Activated naive CD4-positive, alpha-beta T cell treated with anti-CD3 and anti-CD28 coated beads, Interleukin-2, amount 10 ng/mL, durations not matched to agents 5 hours and 36 hours (primary cell): ENCODE data around the gene TMEM239. TPM values are rescaled to one million over a fixed set of nuclear protein-coding genes. Genes with fewer than 3 reads are reported as not detected.

Source experiments
- total RNA-seq, 2 experiments: library from RNA; stranded (reverse); gene quantifications; one replicate each; pipeline ENCODE4 v1.2.3, GENCODE V29; 2021

The TMEM239 gene
- not detected for total RNA-seq

GRCh38 chr20:2816030-2816582, at the start of gene TMEM239:
Gene TMEM239 (plus strand): TSS chr20:2816364. CDS start chr20:2816555, 191 bp downstream.

GRCh38 chr20:2800521-2801285, 15.5 kb upstream of the TMEM239 start, which contains the start of gene CPXM1:
Gene CPXM1 (minus strand): TSS chr20:2800627. CDS start chr20:2800572, 55 bp downstream.

GRCh38 chr20:2814587-2815051, 1.5 kb upstream of the TMEM239 start, which contains the start of gene C20orf141:
Gene C20orf141 (plus strand): TSS chr20:2814987. CDS start chr20:2815185, 198 bp downstream.

GRCh38 chr20:2840138-2840966, 24.2 kb downstream of the TMEM239 start, which contains the start of the genes PCED1A and VPS16:
Gene PCED1A (minus strand): TSS chr20:2840655. CDS start chr20:2839912, 743 bp downstream.
Gene VPS16 (plus strand): TSS chr20:2840745. CDS start chr20:2840775, 30 bp downstream.

Other genes with a start within 250 kb of the TMEM239 start
- gene NOP56, start 163.7 kb upstream of the TMEM239 start, total RNA-seq, result 100 to 1,000 TPM; 292 to 302 TPM
- gene IDH3B, start 152.1 kb upstream of the TMEM239 start, total RNA-seq, result 10 to 100 TPM; 87.3 to 92.1 TPM
- 1 to 10 TPM in 1 of 2 experiments, under 1 TPM in 1; 0.36 to 2.0 TPM for gene EBF4, start 123.6 kb upstream of the TMEM239 start, total RNA-seq
- under 1 TPM; 0.10 to 0.12 TPM for gene CPXM1, start 15.7 kb upstream of the TMEM239 start, total RNA-seq
- not detected for gene C20orf141, start 1.4 kb upstream of the TMEM239 start, total RNA-seq
- gene PCED1A, start 24.3 kb downstream of the TMEM239 start, total RNA-seq, result 10 to 100 TPM; 30.1 to 30.7 TPM
- 10 to 100 TPM; 49.8 to 52.4 TPM for gene VPS16, start 24.4 kb downstream of the TMEM239 start, total RNA-seq
- gene PTPRA, start 57.1 kb downstream of the TMEM239 start, total RNA-seq, result 10 to 100 TPM; 56.6 to 60.8 TPM
- 1 to 10 TPM in 1 of 2 experiments, under 1 TPM in 1; 0.96 to 1.2 TPM for gene GNRH2, start 227.3 kb downstream of the TMEM239 start, total RNA-seq
- 10 to 100 TPM; 29.7 to 32.0 TPM for gene MRPS26, start 229.7 kb downstream of the TMEM239 start, total RNA-seq